Right lobe of liver (tissue), 6 donors: ENCODE measurements around the gene NEUROG3. TPM values are rescaled to one million over a fixed set of nuclear protein-coding genes. Genes with fewer than 3 reads are reported as not detected.

Experiments
- ATAC-seq, 4 donors: fragments of 200-7000 bp; cut with Tn5 transposase; one replicate each; pipeline ENCODE4 v1.9.1; 2020; ENCODE audit warnings: mild to moderate bottlenecking in 4 of 4, moderate library complexity in 4 of 4
- DNase-seq, 3 donors: peaks; one replicate each; pipeline ENCODE4 v3.0.0-alpha.2; 2020
- H3K27ac ChIP-seq, 3 donors: fragments of 200-600 bp; one replicate each; pipeline ENCODE4 v1.8.0; 2022
- H3K27me3 ChIP-seq, 2 donors: fragments of 200-600 bp; one replicate each; pipeline ENCODE4 v1.8.0; 2022
- H3K36me3 ChIP-seq, 4 donors: fragments of 200-600 bp; sonication (generic) in 1 of 4; one replicate each; pipeline versions ENCODE4 v1.5.1 to v1.8.0; 2017 to 2022; ENCODE audit warnings: control low read depth in 1 of 4
- H3K4me1 ChIP-seq, 4 donors: fragments of 200-600 bp; sonication (generic) in 1 of 4; one replicate each; pipeline versions ENCODE4 v1.5.1 to v1.8.0; 2017 to 2022; ENCODE audit warnings: control low read depth in 1 of 4
- H3K4me3 ChIP-seq, 3 donors: fragments of 200-600 bp; one replicate each; pipeline ENCODE4 v1.8.0; 2022
- H3K9me3 ChIP-seq, 4 donors: fragments of 200-600 bp; sonication (generic) in 1 of 4; one replicate each; pipeline versions ENCODE4 v1.5.1 to v1.8.0; 2017 to 2022; ENCODE audit warnings: control low read depth in 1 of 4
- CTCF ChIP-seq, 4 donors: fragments of 200-600 bp in 3 of 4; fragments of 450-650 bp in 1 of 4; IDR thresholded peaks; one replicate each; pipeline versions ENCODE4 v1.5.1 to v1.8.0; 2016 to 2022; ENCODE audit warnings: antibody characterized with exemption in 4 of 4, mild to moderate bottlenecking in 2 of 4
- POLR2A ChIP-seq: fragments of 450-650 bp; IDR thresholded peaks from one replicate; pipeline ENCODE4 v1.6.1; 2017; ENCODE audit warnings: antibody characterized with exemption, mild to moderate bottlenecking
- WGBS: methylation state at CpG from one replicate; pipeline ENCODE4 v1.1.6; 2018; ENCODE audit warnings: low coverage, low lambda C conversion rate; ENCODE audit not compliant: insufficient coverage; ENCODE audit errors: missing lambda C conversion rate; 5-methylcytosine and 5-hydroxymethylcytosine counted together
- intact Hi-C, 2 donors: fragments of 100-400 bp; cut with DNase I; formaldehyde crosslinking; loops; one replicate each; pipeline versions ENCODE4 v1.11.2 to v1.14.1; 2022
- total RNA-seq, 6 experiments: library from RNA; depleted of rRNA in 2 of 6; stranded (reverse); fragments of >200 nt in 2 of 6; fragmentation: NEBNext Ultra II Directional in 3 of 6; extraction: Animal tissue kit (Norgen Biotek cat#: 25700) in 3 of 6; gene quantifications; one replicate each; pipeline versions ENCODE4 v1.1.0 to v1.2.4, GENCODE V29; 2016 to 2023
- donor health status: DM: no; HTN: yes; CAD: no.
- donor health status: DM: no; HTN: no; CAD: no.
- donor health status: DM: no; HTN: no; CAD: no.
- donor health status: DM: no; HTN: yes; CAD: no.
- donor health status: DM: no; HTN: yes; CAD: no.

Gene NEUROG3
- total RNA-seq, 6 experiments from 2014 or later: not detected

- Histone ChIP-seq H3K4me1 (no peaks in the 10 kb centered on the region), H3K27ac (no peak overlapping the region), H3K9me3 (no peaks in the 10 kb centered on the region), H3K36me3 (no peaks in the 10 kb centered on the region), H3K27me3 (peaks cover 0 to 40% of the 10 kb centered on the region in 2 donors), H3K4me3 (no peak overlapping the region)
- ATAC-seq (no peak), DNase-seq (no peak)
- WGBS: 3% methylated on average over 5 of the region's 5 CpGs
- intact Hi-C loops: no loop called here
- TF ChIP-seq CTCF (IDR thresholded peaks at IDR 0.05) (no peak), POLR2A (no peak)
These were observed 2.0 kb upstream of the NEUROG3 start for GRCh38 chr10:69575164-69575722.

GRCh38 chr10:69574571-69574978, 1.4 kb upstream of the NEUROG3 start:
- intact Hi-C loops: no loop called here
- Histone ChIP-seq H3K27ac (no peak overlapping the region), H3K36me3 (no peaks in the 10 kb centered on the region), H3K9me3 (no peaks in the 10 kb centered on the region), H3K4me1 (no peaks in the 10 kb centered on the region), H3K27me3 (peaks cover 0 to 40% of the 10 kb centered on the region in 2 donors), H3K4me3 (no peak overlapping the region)
- WGBS: 3% methylated on average over 11 of the region's 12 CpGs
- DNase-seq: no peak
- no peak for ATAC-seq
- TF ChIP-seq POLR2A (no peak), CTCF (IDR thresholded peaks at IDR 0.05) (no peak)

- no peaks in the 10 kb centered on the region for H3K4me1 ChIP-seq
- WGBS: 2% methylated on average over 29 of the region's 85 CpGs
- TF ChIP-seq POLR2A: no peak
- DNase-seq (no peak), ATAC-seq (peak in 2 of 4 donors; percentile 17 to 25)
- no peak overlapping the region for H3K27ac ChIP-seq
- peak overlapping the region in 2 of 3 donors; percentile 2 to 19 for H3K4me3 ChIP-seq
- intact Hi-C loops: no loop called here
- H3K9me3 ChIP-seq: no peaks in the 10 kb centered on the region
- H3K36me3 ChIP-seq: no peaks in the 10 kb centered on the region
- peaks cover 0 to 28% of the 10 kb centered on the region in 2 donors for H3K27me3 ChIP-seq
These were observed 815 bp downstream of the NEUROG3 start for GRCh38 chr10:69572159-69573055.

- Histone ChIP-seq H3K36me3 (no peaks in the 10 kb centered on the region), H3K27ac (no peak overlapping the region), H3K4me3 (no peak overlapping the region), H3K27me3 (peaks cover 0 to 22% of the 10 kb centered on the region in 2 donors), H3K4me1 (no peaks in the 10 kb centered on the region), H3K9me3 (no peaks in the 10 kb centered on the region)
- intact Hi-C loops: no loop called here
- no peak for ATAC-seq
- WGBS: under 1% methylated on average over 16 of the region's 25 CpGs
- DNase-seq: no peak
- no peak for TF ChIP-seq CTCF (IDR thresholded peaks at IDR 0.05)
- no peak for TF ChIP-seq POLR2A
These were observed 1.5 kb downstream of the NEUROG3 start for GRCh38 chr10:69571618-69572158.
